GM13977 (cell line): ENCODE results near the gene ITPR2.
"Not testable (repeated sequence)": the region's sequence is repeated elsewhere in the genome, so short reads cannot be mapped to it uniquely, and the experiment has no call there.

Source experiments
- DNase-seq: peaks from one replicate; pipeline ENCODE4 v3.0.0; 2012; ENCODE audit warnings: low spot score
- CTCF ChIP-seq: IDR thresholded peaks from 2 replicates; pipeline ENCODE4 v1.5.1; 2012; ENCODE audit warnings: mild to moderate bottlenecking, control low read depth; ENCODE audit not compliant: insufficient read depth; ENCODE audit errors: extremely low read depth, missing control alignments
- in situ Hi-C: fragments of 300-500 bp; cut with MboI; formaldehyde crosslinking; loops from one replicate; pipeline ENCODE4 v1.12.0; 2022; ENCODE audit warnings: low sequenced_read_pairs, low pct_unique_long_range_greater_than_20kb, mixed read lengths, inconsistent platforms; ENCODE audit not compliant: unreplicated experiment

The ITPR2 gene

GRCh38 chr12:26648999-26649398 lies 184.0 kb downstream of the ITPR2 start:
- in situ Hi-C loops: no loop called here
- no peak for TF ChIP-seq CTCF
- DNase-seq: no peak

GRCh38 chr12:26648584-26648983 lies 184.4 kb downstream of the ITPR2 start:
- in situ Hi-C loops: no loop called here
- DNase-seq: no peak
- no peak for TF ChIP-seq CTCF

GRCh38 chr12:26648066-26648465 lies 184.9 kb downstream of the ITPR2 start:
- in situ Hi-C loops: no loop called here
- TF ChIP-seq CTCF: no peak
- DNase-seq: no peak

GRCh38 chr12:26647088-26647487 lies 185.9 kb downstream of the ITPR2 start:
- in situ Hi-C loops: no loop called here
- no peak for DNase-seq
- TF ChIP-seq CTCF: no peak

- in situ Hi-C loops: no loop called here
- no peak for TF ChIP-seq CTCF
- no peak for DNase-seq
Observed at GRCh38 chr12:26646571-26646970, 186.4 kb downstream of the ITPR2 start.

GRCh38 chr12:26644376-26644775 lies 188.6 kb downstream of the ITPR2 start:
- in situ Hi-C loops, DNase-seq: not testable (repeated sequence)

- no peak for DNase-seq
- no peak for TF ChIP-seq CTCF
- in situ Hi-C loops: no loop called here
Observed at GRCh38 chr12:26643532-26644315, 189.3 kb downstream of the ITPR2 start.
